ENCODE results near the gene CHCHD6.

DNA sequence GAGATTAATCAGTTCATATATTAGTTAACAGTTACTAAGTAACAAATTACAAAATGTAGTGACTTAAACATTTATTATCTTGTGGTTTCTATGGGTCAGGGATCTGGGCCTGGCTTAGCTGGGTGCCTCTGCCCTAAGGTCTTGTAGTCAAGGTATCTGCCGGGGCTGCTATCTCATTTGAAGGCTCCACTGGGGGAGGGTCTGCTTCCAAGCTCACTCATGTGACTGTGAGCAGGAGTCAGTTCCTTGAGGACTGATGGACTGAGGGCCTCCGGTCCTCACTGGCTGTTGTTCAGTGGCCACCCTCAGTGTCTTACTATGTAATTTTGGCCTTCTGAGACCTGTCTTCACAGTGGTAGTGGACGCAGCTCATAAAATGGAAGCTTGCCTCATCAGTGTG lies 143.0 kb downstream of the CHCHD6 start:
- TF ChIP-seq, protein P1, sequence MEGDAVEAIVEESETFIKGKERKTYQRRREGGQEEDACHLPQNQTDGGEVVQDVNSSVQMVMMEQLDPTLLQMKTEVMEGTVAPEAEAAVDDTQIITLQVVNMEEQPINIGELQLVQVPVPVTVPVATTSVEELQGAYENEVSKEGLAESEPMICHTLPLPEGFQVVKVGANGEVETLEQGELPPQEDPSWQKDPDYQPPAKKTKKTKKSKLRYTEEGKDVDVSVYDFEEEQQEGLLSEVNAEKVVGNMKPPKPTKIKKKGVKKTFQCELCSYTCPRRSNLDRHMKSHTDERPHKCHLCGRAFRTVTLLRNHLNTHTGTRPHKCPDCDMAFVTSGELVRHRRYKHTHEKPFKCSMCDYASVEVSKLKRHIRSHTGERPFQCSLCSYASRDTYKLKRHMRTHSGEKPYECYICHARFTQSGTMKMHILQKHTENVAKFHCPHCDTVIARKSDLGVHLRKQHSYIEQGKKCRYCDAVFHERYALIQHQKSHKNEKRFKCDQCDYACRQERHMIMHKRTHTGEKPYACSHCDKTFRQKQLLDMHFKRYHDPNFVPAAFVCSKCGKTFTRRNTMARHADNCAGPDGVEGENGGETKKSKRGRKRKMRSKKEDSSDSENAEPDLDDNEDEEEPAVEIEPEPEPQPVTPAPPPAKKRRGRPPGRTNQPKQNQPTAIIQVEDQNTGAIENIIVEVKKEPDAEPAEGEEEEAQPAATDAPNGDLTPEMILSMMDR (IDR thresholded peaks at IDR 0.05): no peak
- no peak for TF ChIP-seq POLR2A (IDR thresholded peaks at IDR 0.05)
